ENCODE results near the gene FFAR3. TPM values are rescaled to one million over a fixed set of nuclear protein-coding genes. Genes with fewer than 3 reads are reported as not detected.
"Not testable (repeated sequence)": the region's sequence is repeated elsewhere in the genome, so short reads cannot be mapped to it uniquely, and the experiment has no call there.

Gene FFAR3
- total RNA-seq, 2 donors from 2014 or later: not detected

DNA sequence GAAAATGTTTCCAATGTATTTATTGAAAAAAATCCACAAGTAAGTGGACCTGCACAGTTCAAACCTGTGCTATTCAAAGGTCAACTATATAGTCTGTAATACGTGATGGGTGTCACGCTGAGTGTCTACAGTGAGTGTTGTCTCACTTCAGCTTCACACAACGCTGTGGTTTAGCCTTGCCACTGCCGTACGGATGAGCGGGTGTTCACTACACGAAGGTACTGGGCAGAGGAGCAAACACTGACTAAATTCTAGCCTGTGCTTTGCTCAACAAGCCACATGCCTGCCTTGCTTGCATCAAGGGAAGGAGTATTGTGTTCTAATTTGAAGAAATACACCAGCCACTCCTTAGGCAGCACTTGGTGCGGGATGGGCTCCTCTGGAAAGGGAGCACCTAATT, 3.4 kb upstream of the FFAR3 start:
- H3K4me1 ChIP-seq: peaks cover 10% of the 10 kb centered on the region
- H3K27me3 ChIP-seq: no peaks in the 10 kb centered on the region
- no peak for ATAC-seq
- TF ChIP-seq POLR2A (IDR thresholded peaks at IDR 0.05): no peak
- TF ChIP-seq, protein P1, sequence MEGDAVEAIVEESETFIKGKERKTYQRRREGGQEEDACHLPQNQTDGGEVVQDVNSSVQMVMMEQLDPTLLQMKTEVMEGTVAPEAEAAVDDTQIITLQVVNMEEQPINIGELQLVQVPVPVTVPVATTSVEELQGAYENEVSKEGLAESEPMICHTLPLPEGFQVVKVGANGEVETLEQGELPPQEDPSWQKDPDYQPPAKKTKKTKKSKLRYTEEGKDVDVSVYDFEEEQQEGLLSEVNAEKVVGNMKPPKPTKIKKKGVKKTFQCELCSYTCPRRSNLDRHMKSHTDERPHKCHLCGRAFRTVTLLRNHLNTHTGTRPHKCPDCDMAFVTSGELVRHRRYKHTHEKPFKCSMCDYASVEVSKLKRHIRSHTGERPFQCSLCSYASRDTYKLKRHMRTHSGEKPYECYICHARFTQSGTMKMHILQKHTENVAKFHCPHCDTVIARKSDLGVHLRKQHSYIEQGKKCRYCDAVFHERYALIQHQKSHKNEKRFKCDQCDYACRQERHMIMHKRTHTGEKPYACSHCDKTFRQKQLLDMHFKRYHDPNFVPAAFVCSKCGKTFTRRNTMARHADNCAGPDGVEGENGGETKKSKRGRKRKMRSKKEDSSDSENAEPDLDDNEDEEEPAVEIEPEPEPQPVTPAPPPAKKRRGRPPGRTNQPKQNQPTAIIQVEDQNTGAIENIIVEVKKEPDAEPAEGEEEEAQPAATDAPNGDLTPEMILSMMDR (IDR thresholded peaks at IDR 0.05): no peak
- H3K4me3 ChIP-seq: no peak overlapping the region
- no peak for DNase-seq
- no peak overlapping the region for H3K27ac ChIP-seq
- intact Hi-C loops (cut with DNase I): no loop called here
- no peaks in the 10 kb centered on the region for H3K36me3 ChIP-seq (replicated peaks in 1 of 2; ENCODE audit: insufficient read depth in 1 of 2, low read depth in 2 of 2)
- no peaks in the 10 kb centered on the region for H3K9me3 ChIP-seq
- WGBS, 2 donors: 80 to 85% methylated on average over 8 of the region's 8 CpGs

DNA sequence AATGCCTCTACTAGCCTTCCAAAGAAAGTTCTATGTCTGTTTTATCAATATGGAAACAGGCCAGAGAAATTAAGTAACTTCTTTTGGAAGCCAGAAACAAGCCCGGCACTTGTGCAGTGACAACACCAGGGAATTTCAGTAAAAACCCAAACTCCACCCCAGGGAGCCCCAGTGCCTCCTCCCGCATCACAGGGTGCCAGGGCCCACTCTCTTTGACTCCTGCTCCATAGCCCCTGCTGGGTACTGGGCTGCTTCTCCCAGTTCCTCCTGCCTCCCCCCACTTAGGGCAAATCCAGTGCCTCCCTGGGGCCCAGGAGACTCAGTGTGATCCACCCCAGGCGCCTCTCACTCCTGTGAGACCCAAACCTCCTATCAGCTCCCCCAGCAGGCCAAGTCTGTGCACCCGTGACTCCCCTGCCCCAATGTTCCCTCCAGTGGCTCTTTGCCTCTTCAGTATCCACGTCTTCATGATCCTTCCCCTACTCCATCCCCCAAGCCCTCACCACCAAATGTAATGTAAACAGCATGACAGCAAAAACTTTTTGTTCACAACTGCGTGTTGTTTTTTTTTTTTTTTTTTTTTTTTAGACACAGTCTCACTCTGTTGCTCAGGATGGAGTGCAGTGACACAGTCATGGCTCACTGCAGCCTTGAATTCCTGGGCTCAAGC, 2.3 kb upstream of the FFAR3 start:
- TF ChIP-seq, protein P1 (IDR thresholded peaks at IDR 0.05): no peak
- TF ChIP-seq POLR2A (IDR thresholded peaks at IDR 0.05): no peak
- 56 to 62% methylated on average over 6 of the region's 6 CpGs for WGBS, 2 donors
- no peak for DNase-seq
- no peaks in the 10 kb centered on the region for H3K27me3 ChIP-seq
- no peak for ATAC-seq
- no peak overlapping the region for H3K27ac ChIP-seq
- no peaks in the 10 kb centered on the region for H3K9me3 ChIP-seq
- intact Hi-C loops (cut with DNase I): no loop called here
- H3K4me3 ChIP-seq: no peak overlapping the region
- peaks cover 12% of the 10 kb centered on the region for H3K4me1 ChIP-seq
- H3K36me3 ChIP-seq (replicated peaks in 1 of 2; ENCODE audit: insufficient read depth in 1 of 2, low read depth in 2 of 2): no peaks in the 10 kb centered on the region

DNA sequence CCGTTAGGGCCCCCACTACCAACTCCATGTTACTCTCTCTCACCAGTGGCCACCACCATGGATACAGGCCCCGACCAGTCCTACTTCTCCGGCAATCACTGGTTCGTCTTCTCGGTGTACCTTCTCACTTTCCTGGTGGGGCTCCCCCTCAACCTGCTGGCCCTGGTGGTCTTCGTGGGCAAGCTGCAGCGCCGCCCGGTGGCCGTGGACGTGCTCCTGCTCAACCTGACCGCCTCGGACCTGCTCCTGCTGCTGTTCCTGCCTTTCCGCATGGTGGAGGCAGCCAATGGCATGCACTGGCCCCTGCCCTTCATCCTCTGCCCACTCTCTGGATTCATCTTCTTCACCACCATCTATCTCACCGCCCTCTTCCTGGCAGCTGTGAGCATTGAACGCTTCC, 574 bp downstream of the FFAR3 start:
- H3K27ac ChIP-seq; H3K36me3 ChIP-seq (replicated peaks in 1 of 2; ENCODE audit: insufficient read depth in 1 of 2, low read depth in 2 of 2); intact Hi-C loops (cut with DNase I); H3K27me3 ChIP-seq; H3K9me3 ChIP-seq; H3K4me3 ChIP-seq; DNase-seq; ATAC-seq: not testable (repeated sequence)
- 89% methylated on average over 11 of the region's 16 CpGs; no CpG with 5 or more reads in 1 of the 2 donors for WGBS, 2 donors
- H3K4me1 ChIP-seq: peaks cover 24% of the 10 kb centered on the region

DNA sequence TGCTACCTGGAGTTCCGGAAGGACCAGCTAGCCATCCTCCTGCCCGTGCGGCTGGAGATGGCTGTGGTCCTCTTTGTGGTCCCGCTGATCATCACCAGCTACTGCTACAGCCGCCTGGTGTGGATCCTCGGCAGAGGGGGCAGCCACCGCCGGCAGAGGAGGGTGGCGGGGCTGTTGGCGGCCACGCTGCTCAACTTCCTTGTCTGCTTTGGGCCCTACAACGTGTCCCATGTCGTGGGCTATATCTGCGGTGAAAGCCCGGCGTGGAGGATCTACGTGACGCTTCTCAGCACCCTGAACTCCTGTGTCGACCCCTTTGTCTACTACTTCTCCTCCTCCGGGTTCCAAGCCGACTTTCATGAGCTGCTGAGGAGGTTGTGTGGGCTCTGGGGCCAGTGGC, 1.1 kb downstream of the FFAR3 start:
- H3K4me3 ChIP-seq; ATAC-seq; H3K36me3 ChIP-seq (replicated peaks in 1 of 2; ENCODE audit: insufficient read depth in 1 of 2, low read depth in 2 of 2); H3K9me3 ChIP-seq; intact Hi-C loops (cut with DNase I); H3K27me3 ChIP-seq; DNase-seq; H3K27ac ChIP-seq: not testable (repeated sequence)
- peaks cover 24% of the 10 kb centered on the region for H3K4me1 ChIP-seq
- WGBS, 2 donors: 87 to 92% methylated on average over 15 of the region's 21 CpGs

DNA sequence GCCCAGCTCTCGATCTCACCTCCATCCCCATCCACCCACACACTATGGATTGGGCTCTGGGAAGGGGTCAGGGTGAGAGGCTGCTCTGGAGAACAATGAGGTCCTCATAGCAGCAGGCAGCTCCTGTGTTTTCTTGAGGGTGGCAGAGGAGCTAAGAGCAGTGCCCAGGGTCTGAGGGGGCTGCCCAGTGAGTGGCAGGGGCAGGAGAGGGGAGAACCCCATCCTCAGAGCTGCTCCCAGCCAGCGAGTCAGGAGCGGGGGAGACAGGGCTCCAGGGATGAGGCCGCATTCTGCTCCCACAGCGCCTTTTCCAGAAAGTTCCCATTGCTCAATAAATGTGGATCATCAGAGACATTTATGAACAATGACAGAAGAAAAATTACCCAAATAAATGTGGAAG, 1.8 kb downstream of the FFAR3 start:
- H3K27ac ChIP-seq; ATAC-seq; H3K9me3 ChIP-seq; H3K36me3 ChIP-seq (replicated peaks in 1 of 2; ENCODE audit: insufficient read depth in 1 of 2, low read depth in 2 of 2); intact Hi-C loops (cut with DNase I); H3K4me3 ChIP-seq; DNase-seq; H3K27me3 ChIP-seq: not testable (repeated sequence)
- WGBS, 2 donors: 90% methylated on average over 2 of the region's 5 CpGs; no CpG with 5 or more reads in 1 of the 2 donors
- H3K4me1 ChIP-seq: peaks cover 24% of the 10 kb centered on the region

DNA sequence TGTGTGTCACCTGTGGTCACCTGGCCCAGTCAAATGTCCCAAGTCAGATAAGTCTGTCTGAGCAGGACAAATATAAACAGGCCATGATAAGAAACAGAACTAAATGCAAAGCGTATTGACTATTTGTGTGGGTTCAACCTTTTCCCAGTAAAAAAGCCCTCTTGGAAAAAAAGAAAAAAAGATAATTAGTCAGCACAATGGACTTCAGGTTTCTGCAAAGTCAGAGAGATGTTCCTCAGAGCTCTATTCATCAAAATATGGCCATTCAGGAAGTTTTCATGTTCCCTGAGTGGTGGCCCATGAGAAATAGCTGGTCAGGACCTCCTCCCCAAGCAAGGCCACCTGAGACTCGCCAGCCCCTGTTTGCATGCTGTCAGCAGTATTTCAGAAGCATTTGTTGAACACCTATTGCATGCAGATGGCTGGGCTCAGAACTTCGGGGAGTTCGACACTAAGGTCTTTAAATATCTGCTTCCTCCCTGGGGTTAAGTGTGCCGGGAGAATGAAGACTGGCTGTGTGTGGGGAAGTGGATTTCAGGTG, 2.7 kb downstream of the FFAR3 start:
- DNase-seq: peak in 1 of 4 donors; percentile 36

More for the DNA sequence above, 2.7 kb downstream of the FFAR3 start:
- Histone ChIP-seq H3K27me3 (no peaks in the 10 kb centered on the region), H3K36me3 (replicated peaks in 1 of 2; ENCODE audit: insufficient read depth in 1 of 2, low read depth in 2 of 2) (no peaks in the 10 kb centered on the region), H3K9me3 (no peaks in the 10 kb centered on the region), H3K4me1 (peaks cover 24% of the 10 kb centered on the region), H3K27ac (no peak overlapping the region), H3K4me3 (no peak overlapping the region)
- intact Hi-C loops (cut with DNase I): no loop called here
- TF ChIP-seq, protein P1 (IDR thresholded peaks at IDR 0.05): no peak
- TF ChIP-seq POLR2A (IDR thresholded peaks at IDR 0.05): no peak
- WGBS, 2 donors: 14 to 24% methylated on average over 3 to 5 of the region's 5 CpGs
- ATAC-seq: peak; percentile 43

Data from body of pancreas (tissue), 4 donors.